HFFc6 (cell line): ENCODE data around the gene HNRNPH2. TPM values are rescaled to one million over a fixed set of nuclear protein-coding genes. Genes with fewer than 3 reads are reported as not detected.

Experiments used
- DNase-seq: peaks from one replicate; pipeline ENCODE4 v3.0.0-alpha.2; 2018
- H3K27ac Mint-ChIP-seq: 2 replicates; pipeline ENCODE4 v1.8.0; 2020; ENCODE audit warnings: mild to moderate bottlenecking, mixed read lengths
- H3K27me3 Mint-ChIP-seq: 2 replicates; pipeline ENCODE4 v1.8.0; 2021; ENCODE audit warnings: mild to moderate bottlenecking, moderate library complexity, mixed read lengths; ENCODE audit not compliant: insufficient read depth
- H3K36me3 Mint-ChIP-seq: 2 replicates; pipeline ENCODE4 v1.8.0; 2021; ENCODE audit warnings: low read depth, mixed read lengths
- H3K4me1 Mint-ChIP-seq: 2 replicates; pipeline ENCODE4 v1.8.0; 2020; ENCODE audit warnings: low read depth, mixed read lengths
- H3K4me3 Mint-ChIP-seq: 2 replicates; pipeline ENCODE4 v1.8.0; 2020; ENCODE audit warnings: mild to moderate bottlenecking, moderate library complexity, mixed read lengths
- H3K9me3 Mint-ChIP-seq: 2 replicates; pipeline ENCODE4 v1.8.0; 2020; ENCODE audit warnings: mild to moderate bottlenecking, mixed read lengths
- CTCF ChIP-seq: fragments of 200-600 bp; sonication (generic); IDR thresholded peaks from 2 replicates; pipeline ENCODE4 v1.5.0; 2021; ENCODE audit warnings: antibody characterized with exemption, mild to moderate bottlenecking
- total RNA-seq, 6 experiments: library from RNA; stranded (reverse); fragmentation: NEBNext Ultra II Directional; extraction: Animal tissue kit (Norgen Biotek cat#: 25700); gene quantifications; 2 replicates in 1 of 6; 3 replicates in 5 of 6; pipeline ENCODE4 v1.2.3, GENCODE V29; 2021

Gene HNRNPH2
- total RNA-seq, 6 experiments from 2014 or later = 60.5 to 74.5 (median 68.1) TPM

DNA sequence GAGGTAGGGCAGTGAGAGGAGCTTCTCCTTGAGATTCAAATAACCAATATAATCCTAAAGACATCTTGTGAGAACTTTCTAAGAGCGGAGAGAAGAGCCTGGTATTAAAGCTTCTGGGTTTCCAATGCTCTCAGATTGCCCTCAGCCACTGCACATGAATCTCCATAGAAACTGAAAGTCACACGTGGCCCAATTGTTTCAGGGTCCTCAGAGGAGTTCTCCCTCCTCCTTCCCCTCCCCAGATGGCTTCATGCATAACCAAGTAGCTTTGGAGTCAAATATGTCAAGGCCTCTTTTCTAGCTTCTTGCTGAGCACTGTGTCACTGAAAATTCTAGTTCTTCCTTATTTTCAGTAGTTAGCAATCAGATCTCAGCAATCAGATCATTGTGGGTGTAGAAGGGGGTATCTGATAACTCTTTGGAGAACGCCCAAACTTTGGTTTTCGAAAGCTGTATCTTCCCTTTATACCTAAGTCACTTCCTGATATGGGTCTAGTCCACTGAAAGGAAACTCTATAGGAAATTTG is 24.3 kb upstream of the HNRNPH2 start:
- Mint-ChIP-seq H3K36me3 (no peaks in the 10 kb centered on the region), H3K4me1 (no peaks in the 10 kb centered on the region), H3K4me3 (no peak overlapping the region), H3K27ac (no peak overlapping the region), H3K27me3 (peaks cover 14% of the 10 kb centered on the region), H3K9me3 (no peaks in the 10 kb centered on the region)
- DNase-seq = no peak
- TF ChIP-seq CTCF = no peak

- H3K27ac Mint-ChIP-seq = no peak overlapping the region
- TF ChIP-seq CTCF = no peak
- peaks cover 14% of the 10 kb centered on the region for H3K27me3 Mint-ChIP-seq
- H3K9me3 Mint-ChIP-seq = no peaks in the 10 kb centered on the region
- H3K36me3 Mint-ChIP-seq = no peaks in the 10 kb centered on the region
- H3K4me3 Mint-ChIP-seq = no peak overlapping the region
- no peak for DNase-seq
- H3K4me1 Mint-ChIP-seq = no peaks in the 10 kb centered on the region; the same call in 1 of the 2 replicates
Observed at GRCh38 chrX:101385026-101385684, 22.9 kb upstream of the HNRNPH2 start.

DNA sequence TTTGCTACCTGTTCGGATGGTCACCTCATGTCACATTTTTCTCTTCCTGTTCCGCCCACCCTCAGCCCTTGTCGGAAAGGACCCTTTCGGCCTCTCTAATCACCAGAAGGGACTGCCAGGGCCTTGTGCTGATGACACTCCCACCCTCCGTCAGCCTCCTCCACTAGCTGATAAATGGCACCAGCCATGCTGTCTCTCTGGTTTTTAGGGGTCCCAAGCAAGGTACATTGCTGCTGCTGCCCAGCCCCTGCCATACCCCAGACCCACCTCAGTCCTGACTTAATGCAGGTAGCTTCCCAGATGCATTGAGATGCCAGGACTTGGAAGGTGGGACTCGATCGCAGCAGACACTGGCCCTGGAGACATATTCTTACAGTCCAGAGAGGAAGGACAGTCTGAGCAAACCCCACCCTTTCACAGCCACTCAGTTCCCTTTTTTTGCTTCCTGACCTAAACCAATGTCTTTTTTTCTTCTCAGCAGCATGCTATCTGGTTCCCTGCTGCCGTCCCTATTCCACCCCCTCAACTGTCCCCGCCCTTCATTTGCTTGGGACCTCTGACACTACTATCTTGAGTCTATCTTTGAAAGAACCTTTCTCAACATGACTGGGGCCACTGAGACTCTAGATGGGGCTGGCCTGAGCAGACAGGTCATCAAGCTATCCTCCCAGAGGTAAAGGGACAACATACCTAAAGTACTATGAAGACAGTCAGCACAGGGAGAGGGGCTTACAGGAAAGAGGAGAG is 22.1 kb upstream of the HNRNPH2 start, which contains the start of gene BTK:
TSS of gene BTK (minus strand) at position 397 of the 747 bp plus-strand sequence. CDS start 10,907 bp downstream, outside the sequence.
- DNase-seq = no peak
- no peak within 1 kb of the TSS for H3K4me3 Mint-ChIP-seq
- H3K9me3 Mint-ChIP-seq = no peaks in the 10 kb centered on the region; the same call in 1 of the 2 replicates
- peaks cover 1% of the 10 kb centered on the region; the same call in 1 of the 2 replicates for H3K36me3 Mint-ChIP-seq
- no peak within 1 kb of the TSS for H3K27ac Mint-ChIP-seq
- H3K27me3 Mint-ChIP-seq = peaks cover 14% of the 10 kb centered on the region
- peaks cover 4% of the 10 kb centered on the region; the same call in 1 of the 2 replicates for H3K4me1 Mint-ChIP-seq
- TF ChIP-seq CTCF = no peak

DNA sequence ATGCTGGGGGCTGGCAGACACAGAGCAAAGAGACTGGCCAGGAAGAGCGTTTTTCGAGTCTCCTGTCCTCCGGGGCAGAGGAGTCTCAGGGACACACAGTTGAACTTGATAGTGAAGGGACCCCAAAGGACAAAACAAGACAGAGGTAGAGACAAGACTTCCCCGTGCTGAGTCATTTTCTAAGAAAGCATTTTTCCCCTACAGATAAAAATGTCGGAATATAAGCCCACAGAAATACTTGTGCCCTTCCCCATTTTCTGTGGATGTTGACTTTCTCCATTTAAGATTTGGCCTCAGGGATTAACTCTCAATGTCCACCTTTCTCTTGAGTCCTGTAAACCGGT is 21.5 kb upstream of the HNRNPH2 start:
- Mint-ChIP-seq H3K4me1 (peaks cover 4% of the 10 kb centered on the region; the same call in 1 of the 2 replicates), H3K4me3 (no peak overlapping the region)
- TF ChIP-seq CTCF = no peak

GRCh38 chrX:101388604-101389003 is 19.4 kb upstream of the HNRNPH2 start:
- no peaks in the 10 kb centered on the region; the same call in 1 of the 2 replicates for H3K9me3 Mint-ChIP-seq
- no peak for DNase-seq

More for the DNA sequence above, 21.5 kb upstream of the HNRNPH2 start:
- DNase-seq = no peak
- Mint-ChIP-seq H3K27me3 (peaks cover 14% of the 10 kb centered on the region), H3K27ac (no peak overlapping the region), H3K9me3 (no peaks in the 10 kb centered on the region; the same call in 1 of the 2 replicates), H3K36me3 (peaks cover 7% of the 10 kb centered on the region)

More at GRCh38 chrX:101388604-101389003, 19.4 kb upstream of the HNRNPH2 start:
- Mint-ChIP-seq H3K27ac (no peak overlapping the region), H3K4me1 (peaks cover 23% of the 10 kb centered on the region), H3K4me3 (no peak overlapping the region), H3K27me3 (peaks cover 14% of the 10 kb centered on the region), H3K36me3 (peaks cover 28% of the 10 kb centered on the region)
- no peak for TF ChIP-seq CTCF
